PC-9 (cell line): Measurements from ENCODE around the gene RBMS2.

Experiments used
- CTCF ChIP-seq: fragments of 200-600 bp; sonication (generic); conservative IDR thresholded peaks from 2 replicates; pipeline ENCODE4 v1.6.1; 2017; ENCODE audit warnings: mixed run types, antibody characterized with exemption, mild to moderate bottlenecking, moderate library complexity
- EZH2 ChIP-seq: fragments of 200-600 bp; sonication (generic); IDR thresholded peaks from 2 replicates; pipeline ENCODE4 v1.8.0; 2017; ENCODE audit warnings: antibody characterized with exemption, low read depth

- TF ChIP-seq CTCF (no peak), EZH2 (no peak)
These were observed 77.4 kb downstream of the RBMS2 start for GRCh38 chr12:56599041-56599440.
